GM18511 (cell line): ENCODE data around the gene OR13J1.
"Not testable (repeated sequence)": the region's sequence is repeated elsewhere in the genome, so short reads cannot be mapped to it uniquely, and the experiment has no call there.

Source experiments
- ATAC-seq: cut with Tn5 transposase; IDR thresholded peaks from one replicate; pipeline ENCODE4 v1.9.1; 2021; ENCODE audit warnings: mild to moderate bottlenecking, moderate library complexity; ENCODE audit not compliant: unreplicated experiment

Gene OR13J1

GRCh38 chr9:35870351-35870923 lies at the start of gene OR13J1:
Gene OR13J1 (minus strand): TSS chr9:35870401. CDS start chr9:35870401, 0 bp downstream.
- no peak for ATAC-seq

- ATAC-seq: no peak
Observed at GRCh38 chr9:35919212-35920008, 49.2 kb upstream of the OR13J1 start.

- ATAC-seq: no peak
Observed at GRCh38 chr9:35918780-35919179, 48.6 kb upstream of the OR13J1 start.

GRCh38 chr9:35917261-35917660 lies 47.1 kb upstream of the OR13J1 start:
- no peak for ATAC-seq

GRCh38 chr9:35915681-35916294 lies 45.6 kb upstream of the OR13J1 start:
- no peak for ATAC-seq

- ATAC-seq: no peak
Observed at GRCh38 chr9:35914301-35914807, 44.2 kb upstream of the OR13J1 start.

- not testable (repeated sequence) for ATAC-seq
Observed at GRCh38 chr9:35913429-35913828, 43.2 kb upstream of the OR13J1 start.

- no peak for ATAC-seq
Observed at GRCh38 chr9:35912791-35913400, 42.7 kb upstream of the OR13J1 start.

- ATAC-seq: no peak
Observed at GRCh38 chr9:35911690-35912089, 41.5 kb upstream of the OR13J1 start.

GRCh38 chr9:35910613-35911359 lies 40.6 kb upstream of the OR13J1 start:
- no peak for ATAC-seq

GRCh38 chr9:35909687-35910612 lies 39.7 kb upstream of the OR13J1 start:
- ATAC-seq: no peak

GRCh38 chr9:35909274-35909673 lies 39.1 kb upstream of the OR13J1 start, which contains the start of gene SPAAR:
Gene SPAAR (plus strand): TSS chr9:35909490. CDS start chr9:35910464, 974 bp downstream.
- ATAC-seq: no peak

GRCh38 chr9:35908504-35909125 lies 38.4 kb upstream of the OR13J1 start:
- no peak for ATAC-seq

GRCh38 chr9:35907711-35908503 lies 37.7 kb upstream of the OR13J1 start:
- no peak for ATAC-seq

GRCh38 chr9:35906923-35907699 lies 36.9 kb upstream of the OR13J1 start:
- ATAC-seq: no peak

GRCh38 chr9:35905912-35906679 lies 35.9 kb upstream of the OR13J1 start, which contains the start of gene HRCT1:
Gene HRCT1 (plus strand): TSS chr9:35906202. CDS start chr9:35906288, 86 bp downstream.
- no peak for ATAC-seq
